ENCODE results near the gene DIPK1A.

Gene DIPK1A

GRCh38 chr1:92887465-92887864 lies 73.8 kb downstream of the DIPK1A start:
- Histone ChIP-seq H3K36me3 (ENCODE audit: control insufficient read depth, insufficient read depth, low read length) (no peaks in the 10 kb centered on the region), H3K4me3 (ENCODE audit: low read depth, low read length) (no peak overlapping the region), H3K27ac (ENCODE audit: low read depth, low read length) (no peak overlapping the region), H3K27me3 (ENCODE audit: control insufficient read depth, insufficient read depth, low read length) (no peaks in the 10 kb centered on the region), H3K4me1 (ENCODE audit: control insufficient read depth, insufficient read depth, low read length) (0 out of 2 replicates have a peak, but pooled peaks cover 2% of the 10 kb centered on the region), H3K9ac (ENCODE audit: low read length) (no peak overlapping the region), H3K9me3 (ENCODE audit: control insufficient read depth, insufficient read depth, low read depth, low read length) (peaks cover 16% of the 10 kb centered on the region)

- Histone ChIP-seq H3K4me1 (ENCODE audit: control insufficient read depth, insufficient read depth, low read length) (0 out of 2 replicates have a peak, but pooled peaks cover 2% of the 10 kb centered on the region), H3K4me3 (ENCODE audit: low read depth, low read length) (no peak overlapping the region), H3K9me3 (ENCODE audit: control insufficient read depth, insufficient read depth, low read depth, low read length) (peaks cover 14% of the 10 kb centered on the region), H3K36me3 (ENCODE audit: control insufficient read depth, insufficient read depth, low read length) (no peaks in the 10 kb centered on the region), H3K27me3 (ENCODE audit: control insufficient read depth, insufficient read depth, low read length) (no peaks in the 10 kb centered on the region), H3K27ac (ENCODE audit: low read depth, low read length) (no peak overlapping the region), H3K9ac (ENCODE audit: low read length) (no peak overlapping the region)
Observed at GRCh38 chr1:92886886-92887419, 74.3 kb downstream of the DIPK1A start.

GRCh38 chr1:92884195-92884594 lies 77.1 kb downstream of the DIPK1A start:
- Histone ChIP-seq H3K27ac (ENCODE audit: low read depth, low read length) (no peak overlapping the region), H3K4me3 (ENCODE audit: low read depth, low read length) (no peak overlapping the region), H3K36me3 (ENCODE audit: control insufficient read depth, insufficient read depth, low read length) (no peaks in the 10 kb centered on the region), H3K9ac (ENCODE audit: low read length) (no peak overlapping the region), H3K9me3 (ENCODE audit: control insufficient read depth, insufficient read depth, low read depth, low read length) (peaks cover 4% of the 10 kb centered on the region; the same call in 1 of the 2 replicates), H3K27me3 (ENCODE audit: control insufficient read depth, insufficient read depth, low read length) (no peaks in the 10 kb centered on the region), H3K4me1 (ENCODE audit: control insufficient read depth, insufficient read depth, low read length) (0 out of 2 replicates have a peak, but pooled peaks cover 2% of the 10 kb centered on the region)

GRCh38 chr1:92883297-92883696 lies 78.0 kb downstream of the DIPK1A start:
- 0 out of 2 replicates have a peak, but pooled peaks cover 2% of the 10 kb centered on the region for H3K4me1 ChIP-seq (ENCODE audit: control insufficient read depth, insufficient read depth, low read length)
- H3K27me3 ChIP-seq (ENCODE audit: control insufficient read depth, insufficient read depth, low read length) = no peaks in the 10 kb centered on the region
- no peaks in the 10 kb centered on the region for H3K9me3 ChIP-seq (ENCODE audit: control insufficient read depth, insufficient read depth, low read depth, low read length)
- no peak overlapping the region for H3K9ac ChIP-seq (ENCODE audit: low read length)
- no peaks in the 10 kb centered on the region for H3K36me3 ChIP-seq (ENCODE audit: control insufficient read depth, insufficient read depth, low read length)
- H3K27ac ChIP-seq (ENCODE audit: low read depth, low read length) = no peak overlapping the region
- H3K4me3 ChIP-seq (ENCODE audit: low read depth, low read length) = no peak overlapping the region

- Histone ChIP-seq H3K27me3 (ENCODE audit: control insufficient read depth, insufficient read depth, low read length) (no peaks in the 10 kb centered on the region), H3K36me3 (ENCODE audit: control insufficient read depth, insufficient read depth, low read length) (no peaks in the 10 kb centered on the region), H3K9me3 (ENCODE audit: control insufficient read depth, insufficient read depth, low read depth, low read length) (no peaks in the 10 kb centered on the region), H3K4me3 (ENCODE audit: low read depth, low read length) (no peak overlapping the region), H3K4me1 (ENCODE audit: control insufficient read depth, insufficient read depth, low read length) (0 out of 2 replicates have a peak, but pooled peaks cover 2% of the 10 kb centered on the region), H3K9ac (ENCODE audit: low read length) (no peak overlapping the region), H3K27ac (ENCODE audit: low read depth, low read length) (no peak overlapping the region)
Observed at GRCh38 chr1:92882819-92883218, 78.4 kb downstream of the DIPK1A start.

- Histone ChIP-seq H3K27ac (ENCODE audit: low read depth, low read length) (no peak overlapping the region), H3K27me3 (ENCODE audit: control insufficient read depth, insufficient read depth, low read length) (no peaks in the 10 kb centered on the region), H3K9ac (ENCODE audit: low read length) (no peak overlapping the region), H3K4me3 (ENCODE audit: low read depth, low read length) (no peak overlapping the region), H3K9me3 (ENCODE audit: control insufficient read depth, insufficient read depth, low read depth, low read length) (no peaks in the 10 kb centered on the region), H3K36me3 (ENCODE audit: control insufficient read depth, insufficient read depth, low read length) (no peaks in the 10 kb centered on the region), H3K4me1 (ENCODE audit: control insufficient read depth, insufficient read depth, low read length) (0 out of 2 replicates have a peak, but pooled peaks cover 2% of the 10 kb centered on the region)
Observed at GRCh38 chr1:92881391-92881790, 79.9 kb downstream of the DIPK1A start.

GRCh38 chr1:92879316-92879968 lies 81.8 kb downstream of the DIPK1A start:
- H3K4me1 ChIP-seq (ENCODE audit: control insufficient read depth, insufficient read depth, low read length) = 0 out of 2 replicates have a peak, but pooled peaks cover 2% of the 10 kb centered on the region
- H3K36me3 ChIP-seq (ENCODE audit: control insufficient read depth, insufficient read depth, low read length) = no peaks in the 10 kb centered on the region
- no peak overlapping the region for H3K4me3 ChIP-seq (ENCODE audit: low read depth, low read length)
- H3K27ac ChIP-seq (ENCODE audit: low read depth, low read length) = no peak overlapping the region
- H3K9ac ChIP-seq (ENCODE audit: low read length) = no peak overlapping the region
- H3K27me3 ChIP-seq (ENCODE audit: control insufficient read depth, insufficient read depth, low read length) = no peaks in the 10 kb centered on the region
- H3K9me3 ChIP-seq (ENCODE audit: control insufficient read depth, insufficient read depth, low read depth, low read length) = no peaks in the 10 kb centered on the region

GRCh38 chr1:92877792-92878191 lies 83.5 kb downstream of the DIPK1A start:
- Histone ChIP-seq H3K27me3 (ENCODE audit: control insufficient read depth, insufficient read depth, low read length) (no peaks in the 10 kb centered on the region), H3K4me1 (ENCODE audit: control insufficient read depth, insufficient read depth, low read length) (no peaks in the 10 kb centered on the region), H3K4me3 (ENCODE audit: low read depth, low read length) (no peak overlapping the region), H3K9me3 (ENCODE audit: control insufficient read depth, insufficient read depth, low read depth, low read length) (no peaks in the 10 kb centered on the region), H3K27ac (ENCODE audit: low read depth, low read length) (no peak overlapping the region), H3K9ac (ENCODE audit: low read length) (no peak overlapping the region), H3K36me3 (ENCODE audit: control insufficient read depth, insufficient read depth, low read length) (no peaks in the 10 kb centered on the region)

GRCh38 chr1:92877081-92877711 lies 84.1 kb downstream of the DIPK1A start:
- H3K4me3 ChIP-seq (ENCODE audit: low read depth, low read length) = no peak overlapping the region
- H3K4me1 ChIP-seq (ENCODE audit: control insufficient read depth, insufficient read depth, low read length) = no peaks in the 10 kb centered on the region
- H3K9ac ChIP-seq (ENCODE audit: low read length) = no peak overlapping the region
- H3K9me3 ChIP-seq (ENCODE audit: control insufficient read depth, insufficient read depth, low read depth, low read length) = 0 out of 2 replicates have a peak, but pooled peaks cover 2% of the 10 kb centered on the region
- no peak overlapping the region for H3K27ac ChIP-seq (ENCODE audit: low read depth, low read length)
- H3K27me3 ChIP-seq (ENCODE audit: control insufficient read depth, insufficient read depth, low read length) = no peaks in the 10 kb centered on the region
- H3K36me3 ChIP-seq (ENCODE audit: control insufficient read depth, insufficient read depth, low read length) = no peaks in the 10 kb centered on the region

GRCh38 chr1:92876351-92876750 lies 84.9 kb downstream of the DIPK1A start:
- Histone ChIP-seq H3K27me3 (ENCODE audit: control insufficient read depth, insufficient read depth, low read length) (no peaks in the 10 kb centered on the region), H3K27ac (ENCODE audit: low read depth, low read length) (no peak overlapping the region), H3K36me3 (ENCODE audit: control insufficient read depth, insufficient read depth, low read length) (no peaks in the 10 kb centered on the region), H3K4me1 (ENCODE audit: control insufficient read depth, insufficient read depth, low read length) (no peaks in the 10 kb centered on the region), H3K9ac (ENCODE audit: low read length) (no peak overlapping the region), H3K4me3 (ENCODE audit: low read depth, low read length) (no peak overlapping the region), H3K9me3 (ENCODE audit: control insufficient read depth, insufficient read depth, low read depth, low read length) (0 out of 2 replicates have a peak, but pooled peaks cover 2% of the 10 kb centered on the region)

- no peaks in the 10 kb centered on the region for H3K27me3 ChIP-seq (ENCODE audit: control insufficient read depth, insufficient read depth, low read length)
- no peaks in the 10 kb centered on the region for H3K4me1 ChIP-seq (ENCODE audit: control insufficient read depth, insufficient read depth, low read length)
- no peak overlapping the region for H3K9ac ChIP-seq (ENCODE audit: low read length)
- 0 out of 2 replicates have a peak, but pooled peaks cover 2% of the 10 kb centered on the region for H3K9me3 ChIP-seq (ENCODE audit: control insufficient read depth, insufficient read depth, low read depth, low read length)
- no peaks in the 10 kb centered on the region for H3K36me3 ChIP-seq (ENCODE audit: control insufficient read depth, insufficient read depth, low read length)
- H3K4me3 ChIP-seq (ENCODE audit: low read depth, low read length) = no peak overlapping the region
- H3K27ac ChIP-seq (ENCODE audit: low read depth, low read length) = no peak overlapping the region
Observed at GRCh38 chr1:92874987-92875386, 86.3 kb downstream of the DIPK1A start.

All from HUES6 (cell line).